ENCODE data around the gene UBAP1. TPM values are rescaled to one million over a fixed set of nuclear protein-coding genes. Genes with fewer than 3 reads are reported as not detected.
"Not testable (repeated sequence)": the region's sequence is repeated elsewhere in the genome, so short reads cannot be mapped to it uniquely, and the experiment has no call there.

The UBAP1 gene
- 48.9 TPM for total RNA-seq
- long read RNA-seq, transcript UBAP1-201 (7 exons, 2,735 nt), result major isoform, 34 of 45 reads
- long read RNA-seq, partial matches to known transcripts, result 2 of 45 reads
- long read RNA-seq, other reads (novel, unspliced or antisense), result 8 of 45 reads

GRCh38 chr9:34178436-34179212, at the start of gene UBAP1:
Gene UBAP1 (plus strand): TSS chr9:34179043. CDS start chr9:34220915, 41,872 bp downstream.
- intact Hi-C loops (cut with DNase I), result loop anchor here (2.0 to 5.0 kb wide), 2 partner anchors 56 to 74 kb away; no protein-coding TSS in a partner anchor
- DNase-seq (ENCODE audit: missing footprints) (peak; percentile 98), ATAC-seq (peak; percentile 99)

- DNase-seq (ENCODE audit: missing footprints), result no peak
- no peak for ATAC-seq
- intact Hi-C loops (cut with DNase I), result no loop called here
Observed at GRCh38 chr9:34131571-34131970, 47.3 kb upstream of the UBAP1 start.

GRCh38 chr9:34133436-34133949, 45.4 kb upstream of the UBAP1 start:
- ATAC-seq (peak; percentile 23), DNase-seq (ENCODE audit: missing footprints) (no peak)
- intact Hi-C loops (cut with DNase I), result no loop called here

GRCh38 chr9:34134521-34134920, 44.3 kb upstream of the UBAP1 start:
- intact Hi-C loops (cut with DNase I), result no loop called here
- ATAC-seq (no peak), DNase-seq (ENCODE audit: missing footprints) (no peak)

GRCh38 chr9:34138644-34139043, 40.2 kb upstream of the UBAP1 start:
- ATAC-seq; DNase-seq (ENCODE audit: missing footprints); intact Hi-C loops (cut with DNase I): not testable (repeated sequence)

- intact Hi-C loops (cut with DNase I), result no loop called here
- DNase-seq (ENCODE audit: missing footprints) (no peak), ATAC-seq (peak; percentile 96)
Observed at GRCh38 chr9:34139477-34140146, 39.2 kb upstream of the UBAP1 start.

GRCh38 chr9:34140853-34141252, 38.0 kb upstream of the UBAP1 start:
- ATAC-seq (no peak), DNase-seq (ENCODE audit: missing footprints) (no peak)
- intact Hi-C loops (cut with DNase I), result no loop called here

GRCh38 chr9:34143116-34143515, 35.7 kb upstream of the UBAP1 start:
- intact Hi-C loops (cut with DNase I), result no loop called here
- ATAC-seq (no peak), DNase-seq (ENCODE audit: missing footprints) (no peak)

GRCh38 chr9:34145165-34145564, 33.7 kb upstream of the UBAP1 start:
- intact Hi-C loops (cut with DNase I), result no loop called here
- DNase-seq (ENCODE audit: missing footprints) (no peak), ATAC-seq (no peak)

- intact Hi-C loops (cut with DNase I), result no loop called here
- DNase-seq (ENCODE audit: missing footprints) (no peak), ATAC-seq (no peak)
Observed at GRCh38 chr9:34151398-34151797, 27.4 kb upstream of the UBAP1 start.

GRCh38 chr9:34154057-34154456, 24.8 kb upstream of the UBAP1 start:
- no peak for DNase-seq (ENCODE audit: missing footprints)
- no peak for ATAC-seq
- intact Hi-C loops (cut with DNase I), result no loop called here

GRCh38 chr9:34157318-34157717, 21.5 kb upstream of the UBAP1 start:
- ATAC-seq (no peak), DNase-seq (ENCODE audit: missing footprints) (no peak)
- intact Hi-C loops (cut with DNase I), result no loop called here

- ATAC-seq (no peak), DNase-seq (ENCODE audit: missing footprints) (no peak)
- intact Hi-C loops (cut with DNase I), result no loop called here
Observed at GRCh38 chr9:34157898-34158297, 20.9 kb upstream of the UBAP1 start.

GRCh38 chr9:34158362-34158869, 20.4 kb upstream of the UBAP1 start:
- no peak for DNase-seq (ENCODE audit: missing footprints)
- intact Hi-C loops (cut with DNase I), result no loop called here
- no peak for ATAC-seq

- ATAC-seq, result no peak
- intact Hi-C loops (cut with DNase I), result no loop called here
Observed at GRCh38 chr9:34163434-34163833, 15.4 kb upstream of the UBAP1 start.

GRCh38 chr9:34169125-34169524, 9.7 kb upstream of the UBAP1 start:
- intact Hi-C loops (cut with DNase I), result no loop called here
- DNase-seq (ENCODE audit: missing footprints) (no peak), ATAC-seq (no peak)

More at GRCh38 chr9:34163434-34163833, 15.4 kb upstream of the UBAP1 start:
- DNase-seq (ENCODE audit: missing footprints), result no peak

- no peak for DNase-seq (ENCODE audit: missing footprints)
- peak; percentile 91 for ATAC-seq
- intact Hi-C loops (cut with DNase I), result no loop called here
Observed at GRCh38 chr9:34170237-34170991, 8.4 kb upstream of the UBAP1 start.

GRCh38 chr9:34171753-34172535, 6.9 kb upstream of the UBAP1 start:
- intact Hi-C loops (cut with DNase I), result no loop called here
- peak; percentile 33 for ATAC-seq
- DNase-seq (ENCODE audit: missing footprints), result no peak
